NCI-H1417 treated with DMSO at 0.1 percent for 48 hours (cell line): ENCODE data around the gene COX10.

Source experiments
- DNase-seq: peaks from one replicate; lab custom pipeline; 2025; lab: John Stamatoyannopoulos, UW

The COX10 gene

DNA sequence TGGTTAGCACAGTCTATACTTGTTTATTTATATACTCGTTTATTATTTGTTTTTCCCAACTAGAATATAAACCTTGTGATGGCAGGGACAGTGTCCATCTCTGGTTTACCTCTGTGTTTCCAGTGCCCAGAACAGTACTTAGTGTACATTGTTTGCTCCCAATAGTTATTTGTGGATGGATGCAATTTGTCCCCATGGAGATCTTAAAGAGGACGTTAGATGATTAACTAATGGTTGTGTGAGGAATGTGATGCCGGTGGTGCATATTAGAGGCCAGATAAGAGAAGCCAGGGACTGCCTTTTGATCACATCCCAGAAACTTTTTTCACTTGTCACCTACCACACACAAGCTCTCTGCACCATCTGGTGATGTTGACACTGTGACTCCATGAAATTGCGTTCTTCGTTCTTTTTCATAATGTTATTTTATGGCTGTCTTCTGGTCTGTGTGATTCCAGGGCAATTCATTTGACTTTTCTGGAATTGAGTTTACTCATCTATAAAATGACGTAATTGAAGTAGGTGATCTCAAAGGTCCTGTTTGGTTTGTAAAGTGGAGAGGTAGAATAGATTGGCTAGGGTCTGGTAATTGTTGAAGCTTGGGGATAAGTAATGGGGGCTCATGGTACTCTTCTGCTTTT lies 1.2 kb downstream of the COX10 start:
- DNase-seq = no peak

DNA sequence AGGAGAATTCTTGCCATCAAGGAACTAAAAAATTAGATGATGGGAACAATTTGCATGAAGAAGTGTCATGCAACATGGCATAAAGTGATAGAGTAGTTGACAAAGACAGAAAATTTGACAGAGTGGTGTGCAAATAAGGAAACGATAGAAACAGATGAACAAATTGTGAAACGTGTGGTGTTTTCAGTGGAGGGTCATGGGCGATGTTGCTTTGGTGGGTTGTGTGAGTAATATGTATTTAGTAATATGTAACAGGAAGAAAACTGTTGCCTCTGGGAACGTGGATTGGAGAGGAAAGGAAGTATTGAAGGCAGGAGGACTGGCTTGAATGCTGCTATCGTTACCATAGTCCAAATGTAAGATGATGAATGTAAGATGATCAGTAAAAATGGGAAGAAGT lies 3.6 kb downstream of the COX10 start:
- DNase-seq = no peak

DNA sequence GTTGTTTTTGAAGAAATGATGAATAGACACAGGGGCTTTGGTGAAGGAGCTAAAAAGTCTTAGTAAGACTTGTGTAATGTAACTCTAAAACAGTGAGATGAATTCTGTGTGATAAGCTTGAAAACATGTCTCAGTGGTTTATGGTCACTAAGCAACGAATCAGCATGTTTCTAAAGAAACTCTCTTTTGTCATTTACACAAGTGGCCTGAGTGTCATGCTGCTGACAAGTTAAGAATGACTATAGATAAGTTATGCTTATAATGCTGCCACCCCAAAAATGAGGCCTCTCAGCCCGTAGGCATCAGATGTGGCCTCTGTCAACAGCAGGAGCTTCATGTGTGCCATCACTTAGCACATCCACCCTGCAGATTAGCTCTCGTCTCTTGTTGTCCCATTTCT lies 8.7 kb downstream of the COX10 start:
- DNase-seq = no peak

DNA sequence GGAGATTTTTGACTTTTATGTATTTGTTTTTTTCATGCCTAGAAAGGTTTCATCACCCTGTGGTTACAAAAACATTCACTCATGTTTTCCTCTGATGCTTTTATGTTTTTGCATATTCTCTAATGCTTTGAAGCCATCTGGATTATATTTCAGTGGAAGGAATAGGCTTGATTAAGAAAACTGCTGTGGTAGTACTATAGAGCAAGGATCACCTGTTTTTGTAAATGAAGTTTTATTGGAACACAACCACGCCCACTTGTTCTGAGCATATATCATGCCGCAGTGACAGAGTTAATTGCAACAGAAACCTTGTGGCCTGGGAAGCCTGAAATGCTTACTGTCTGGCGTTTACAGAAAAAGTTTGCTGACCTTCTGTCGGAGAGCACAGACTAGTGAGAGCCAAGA lies 11.5 kb downstream of the COX10 start:
- no peak for DNase-seq

DNA sequence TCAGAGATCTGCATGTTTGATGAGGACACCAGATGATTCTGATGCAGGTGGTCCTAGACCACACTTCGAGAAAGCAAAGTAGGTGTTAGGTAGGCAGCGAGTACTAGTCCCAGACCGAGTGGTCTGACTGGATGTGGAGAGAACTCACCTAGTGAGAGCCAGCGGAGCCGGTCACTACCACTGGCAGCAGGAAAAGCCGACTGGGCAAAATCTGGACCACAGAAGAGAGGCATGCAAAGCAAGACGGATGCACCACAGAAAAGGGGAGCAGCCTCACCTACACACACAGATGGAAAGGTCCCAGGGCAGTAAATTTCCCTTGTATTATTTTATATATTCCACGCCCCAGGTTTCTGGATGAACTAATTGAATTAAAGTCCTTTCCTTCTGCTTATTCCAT lies 13.5 kb downstream of the COX10 start:
- no peak for DNase-seq

DNA sequence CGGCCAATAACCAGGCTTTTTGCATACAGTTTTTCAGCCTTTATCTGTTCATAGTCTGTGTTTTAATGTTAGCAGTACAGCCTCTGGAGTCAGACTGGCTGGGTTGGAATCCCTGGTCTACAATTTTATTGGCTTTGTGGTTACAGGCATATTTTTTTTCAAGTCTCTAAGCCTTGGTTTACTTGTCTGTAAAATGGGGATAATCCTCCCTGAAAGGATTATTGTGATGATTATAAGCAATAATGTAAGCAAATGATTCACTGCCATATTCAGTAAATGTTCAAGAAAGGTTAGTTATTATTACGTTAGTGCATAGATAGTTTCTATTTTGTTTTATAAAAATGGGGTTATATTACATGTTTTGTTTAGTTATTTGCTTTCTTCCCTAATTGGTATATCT lies 15.7 kb downstream of the COX10 start:
- no peak for DNase-seq

DNA sequence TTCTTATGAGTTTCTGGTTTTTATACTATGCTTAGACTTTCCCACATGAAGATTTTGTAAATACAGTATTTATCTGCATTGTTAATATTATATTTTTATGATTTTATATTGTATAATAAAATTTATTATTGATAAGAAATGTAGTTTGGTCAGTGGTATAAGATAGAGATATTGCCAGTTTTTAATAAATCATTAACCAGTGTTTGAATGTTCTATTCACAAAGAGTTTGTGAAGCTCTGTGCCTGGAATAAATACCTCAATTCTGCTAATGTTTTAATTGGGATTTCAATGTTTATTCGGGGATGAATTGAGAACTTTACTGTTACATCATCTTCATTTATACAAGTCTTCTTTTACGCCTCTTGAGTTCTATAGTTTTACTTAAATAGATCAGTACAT lies 16.9 kb downstream of the COX10 start:
- no peak for DNase-seq

DNA sequence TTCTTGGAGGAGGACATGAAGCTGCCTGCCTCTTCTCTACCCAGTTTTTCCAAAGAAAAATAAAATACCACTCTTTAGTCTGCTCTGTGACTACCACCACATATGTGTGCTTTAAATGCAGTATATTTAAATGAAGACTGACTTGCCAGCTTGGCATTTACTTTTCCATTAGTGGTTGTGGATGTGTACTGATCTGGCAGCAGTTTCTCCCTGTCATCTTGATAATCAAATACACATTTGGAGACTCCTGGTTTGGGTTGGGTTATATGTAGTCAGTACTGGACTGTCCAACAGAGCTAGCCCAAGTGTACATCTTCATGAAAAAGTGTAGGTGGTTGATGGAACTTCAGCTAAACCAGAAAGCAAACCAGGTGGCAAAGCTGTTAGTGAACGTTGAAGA lies 19.9 kb downstream of the COX10 start:
- no peak for DNase-seq

DNA sequence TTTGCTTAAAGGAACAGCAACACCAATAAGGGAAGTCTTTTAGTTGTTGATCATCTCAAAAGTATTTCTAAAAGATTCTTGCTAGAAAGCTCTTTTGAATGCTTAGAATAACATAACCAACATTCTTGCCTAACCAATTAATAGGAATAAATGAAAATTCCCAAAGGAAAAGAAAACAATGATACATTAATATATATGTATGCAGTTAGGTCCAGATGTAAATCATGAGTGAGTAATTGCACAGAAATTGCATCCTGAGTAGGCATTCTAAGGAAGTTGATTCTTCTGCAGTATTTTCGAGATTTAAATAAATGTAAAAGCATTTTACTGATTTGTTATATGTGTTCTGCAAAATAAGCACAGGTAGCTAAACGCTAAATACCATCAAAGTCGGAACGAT lies 22.1 kb downstream of the COX10 start:
- no peak for DNase-seq

DNA sequence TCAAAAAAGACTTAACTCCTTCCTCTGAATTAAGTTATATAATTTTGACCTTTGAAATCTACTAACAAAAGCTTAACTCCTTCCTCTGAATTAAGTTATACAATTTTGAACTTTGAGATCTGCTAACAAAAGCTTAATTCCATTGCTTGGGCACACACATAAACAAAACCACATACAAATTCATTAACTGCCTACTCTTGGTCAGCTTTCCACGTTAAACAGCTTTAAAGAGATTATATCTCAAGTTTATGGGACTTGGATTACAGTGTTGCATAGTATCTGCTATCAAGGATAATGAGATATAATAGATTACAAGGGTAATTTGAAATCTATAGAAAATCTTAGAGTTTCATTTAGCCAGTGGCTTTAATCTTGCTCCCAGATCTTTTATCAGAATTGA lies 23.5 kb downstream of the COX10 start:
- no peak for DNase-seq

DNA sequence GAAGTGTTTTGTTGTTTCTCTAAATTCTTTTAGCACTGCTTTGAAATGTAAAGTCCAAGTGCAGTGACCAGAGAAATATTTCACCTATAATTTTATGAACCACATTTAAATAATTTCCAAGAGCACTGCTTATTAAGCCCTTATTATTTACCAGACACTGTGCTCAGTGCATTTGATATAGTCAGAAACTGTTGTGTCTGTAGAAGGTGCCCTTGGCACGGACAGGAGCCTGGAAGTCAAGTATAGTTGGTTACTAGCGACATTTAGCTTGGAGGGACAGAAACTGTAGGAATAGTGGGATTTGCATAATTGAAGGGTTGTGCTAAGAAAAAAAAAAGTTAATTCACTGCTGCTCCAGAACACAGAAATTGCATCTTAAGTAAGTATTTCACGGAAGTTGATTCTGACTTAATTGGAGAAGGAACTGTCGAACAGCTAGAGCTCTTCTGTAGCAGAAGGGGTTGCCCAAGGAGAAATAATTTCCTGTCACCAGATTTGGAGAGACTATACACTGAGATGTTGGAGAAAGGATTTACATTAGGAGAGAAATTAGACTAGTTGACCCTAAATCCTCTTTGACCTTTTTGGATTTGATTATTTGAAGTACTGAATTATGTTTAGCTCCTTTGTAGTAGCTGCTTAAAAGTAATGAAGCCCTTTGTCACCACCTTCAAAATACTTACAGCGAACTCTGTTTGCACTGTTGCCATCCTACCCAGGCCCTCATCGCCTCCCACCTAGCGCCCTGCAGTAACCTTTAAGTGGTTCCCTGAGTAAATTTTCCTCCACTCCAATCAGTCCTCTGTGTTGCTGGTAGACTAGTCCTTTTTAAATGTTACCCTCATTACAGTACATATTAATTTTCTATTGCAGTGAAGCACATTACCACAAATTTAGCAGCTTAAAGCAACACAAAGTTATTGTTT lies 25.6 kb downstream of the COX10 start:
- no peak for DNase-seq

DNA sequence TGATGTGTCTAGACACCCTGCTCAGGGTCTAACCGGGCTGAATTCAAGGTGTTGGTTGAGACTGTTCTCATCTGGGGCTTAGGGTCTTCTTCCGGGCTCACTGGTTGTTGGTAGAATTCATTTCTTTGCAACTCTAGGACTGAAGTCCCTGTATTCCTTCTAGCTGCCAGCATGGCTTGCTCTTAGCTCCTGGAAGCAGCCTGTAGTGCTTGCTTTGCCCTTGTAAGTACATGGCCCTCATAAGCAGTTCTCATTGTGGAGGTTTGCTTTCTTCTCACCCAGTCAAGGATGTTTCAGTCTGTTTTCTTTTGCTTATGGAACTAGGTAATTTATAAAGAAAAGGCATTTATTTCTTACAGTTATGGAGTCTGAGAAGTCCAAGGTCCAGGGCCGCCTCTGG lies 26.3 kb downstream of the COX10 start:
- no peak for DNase-seq

DNA sequence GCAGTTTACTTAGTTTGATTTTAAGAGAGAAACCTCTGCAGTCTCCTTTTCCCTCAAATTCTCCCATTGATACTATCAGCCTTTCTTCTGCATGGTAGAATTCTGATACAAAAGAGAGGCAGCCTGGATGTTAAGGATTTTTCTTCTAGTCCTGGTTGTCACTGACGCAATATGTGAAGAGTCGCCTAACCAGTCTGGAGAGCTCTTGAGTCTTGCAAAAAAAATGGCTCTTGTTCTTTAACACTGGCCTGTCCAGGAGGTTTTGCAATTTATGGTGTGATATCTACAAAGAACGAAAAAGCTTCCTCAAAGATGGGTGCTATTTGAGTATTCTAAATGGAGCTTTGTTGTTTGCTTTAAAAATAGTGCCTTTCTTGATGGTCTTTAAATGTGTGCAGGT lies 28.9 kb downstream of the COX10 start:
- no peak for DNase-seq

DNA sequence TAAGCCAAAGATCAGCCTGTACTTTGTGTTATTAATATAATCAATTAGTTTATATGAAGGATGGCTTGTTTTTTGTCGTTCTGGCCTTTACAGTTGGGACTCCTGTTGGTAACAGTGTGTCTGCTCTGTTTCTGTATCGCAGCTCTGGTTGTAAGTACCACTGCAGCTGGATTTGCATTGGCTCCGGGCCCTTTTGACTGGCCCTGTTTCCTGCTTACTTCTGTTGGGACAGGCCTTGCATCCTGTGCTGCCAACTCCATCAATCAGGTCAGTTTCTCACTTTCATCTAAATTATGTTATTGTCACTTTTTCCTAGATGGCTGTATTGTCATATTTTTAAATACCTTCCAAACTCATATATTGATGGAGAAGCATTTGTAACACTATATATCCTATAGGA lies 32.7 kb downstream of the COX10 start:
- no peak for DNase-seq

DNA sequence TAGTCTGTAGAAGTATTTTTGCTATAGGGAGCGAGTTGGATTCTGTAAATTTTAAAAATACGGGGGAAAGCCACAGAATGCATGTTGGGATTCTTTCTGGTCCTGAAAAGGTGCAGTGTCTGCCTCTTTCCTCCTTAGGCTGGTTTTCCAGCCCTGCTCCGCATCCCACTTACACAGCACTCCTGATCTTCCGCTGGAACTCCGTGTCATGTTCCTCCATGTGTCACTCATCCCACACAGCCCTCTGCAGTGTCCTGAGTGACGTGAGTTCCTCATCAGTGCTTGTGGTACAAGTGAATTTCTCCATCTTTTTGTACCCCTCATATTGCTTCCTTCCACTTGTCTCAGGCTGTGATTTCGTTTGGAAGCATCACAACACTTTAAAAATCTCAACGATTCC lies 34.5 kb downstream of the COX10 start:
- DNase-seq = no peak

DNA sequence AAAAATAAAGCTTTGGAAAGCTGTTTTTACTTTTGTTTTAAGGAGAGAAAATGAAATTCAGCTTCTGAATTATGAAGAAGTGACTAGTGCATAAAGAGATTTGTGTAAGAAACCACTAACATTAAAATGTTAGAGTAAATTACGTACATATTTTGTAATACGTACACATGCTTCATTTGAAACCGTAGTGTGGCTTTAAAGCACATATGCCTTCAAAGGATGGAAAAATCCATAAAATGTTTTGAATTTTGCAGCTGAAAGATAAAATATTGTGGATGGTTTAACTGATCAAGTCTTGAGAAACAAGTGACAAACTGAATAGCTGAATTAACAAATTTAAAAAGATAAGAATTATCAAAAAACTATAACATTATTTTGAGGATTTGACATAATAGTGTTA lies 35.4 kb downstream of the COX10 start:
- no peak for DNase-seq

DNA sequence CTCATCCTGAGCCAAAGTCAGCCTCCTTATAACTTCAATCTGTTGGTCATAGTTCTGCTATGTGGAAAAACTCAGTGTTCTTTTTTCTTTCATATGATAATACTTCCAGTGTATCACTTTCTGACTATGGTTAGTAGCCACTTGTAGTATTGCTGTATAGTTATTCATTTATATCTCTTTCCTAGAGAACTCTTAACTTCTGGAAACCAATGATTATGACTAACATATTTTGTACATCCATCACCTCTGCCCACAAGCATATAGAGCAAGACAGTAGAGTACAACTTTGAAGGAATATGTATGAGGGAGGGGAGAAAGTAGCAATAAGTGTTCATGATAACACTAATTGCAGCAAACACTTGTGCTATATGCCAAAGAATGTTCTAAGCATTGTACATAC lies 38.6 kb downstream of the COX10 start:
- no peak for DNase-seq

DNA sequence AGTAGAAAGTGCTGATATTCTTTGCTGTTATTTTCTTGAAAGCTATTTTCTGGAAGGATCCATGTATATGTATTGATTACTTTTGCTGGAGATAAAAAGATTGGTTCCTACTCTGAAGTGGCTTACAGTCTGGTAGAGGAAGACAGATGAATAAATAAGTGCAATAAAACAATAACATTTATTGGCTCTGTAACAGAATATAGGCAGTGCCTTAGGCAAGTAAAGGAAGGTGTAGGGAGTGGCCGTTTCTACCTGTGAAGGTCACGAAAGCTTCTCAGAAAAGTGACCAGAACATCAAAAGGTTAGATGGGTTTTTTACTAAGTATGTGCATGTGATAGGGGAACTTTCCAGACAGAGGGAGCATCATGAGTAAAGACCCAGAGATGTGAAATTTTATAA lies 43.1 kb downstream of the COX10 start:
- DNase-seq = no peak

DNA sequence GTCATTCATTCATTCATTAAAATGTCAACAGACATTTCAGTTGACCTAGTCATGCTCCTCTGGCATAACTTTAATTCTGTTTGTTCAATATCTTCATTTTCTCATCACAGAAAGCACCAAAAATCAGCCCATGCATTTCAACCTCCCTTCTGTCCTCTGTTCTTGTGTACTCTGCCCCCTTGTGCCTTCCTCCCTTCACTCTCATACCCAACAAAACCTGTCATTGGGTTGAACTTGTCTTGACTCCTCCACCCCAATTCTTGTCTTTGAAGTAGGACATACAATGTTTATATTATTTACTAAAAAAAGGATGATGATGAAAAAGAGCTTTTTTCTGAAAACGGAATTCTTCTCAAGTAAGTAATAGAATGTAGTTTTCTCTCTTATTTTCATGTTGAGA lies 43.8 kb downstream of the COX10 start:
- no peak for DNase-seq

DNA sequence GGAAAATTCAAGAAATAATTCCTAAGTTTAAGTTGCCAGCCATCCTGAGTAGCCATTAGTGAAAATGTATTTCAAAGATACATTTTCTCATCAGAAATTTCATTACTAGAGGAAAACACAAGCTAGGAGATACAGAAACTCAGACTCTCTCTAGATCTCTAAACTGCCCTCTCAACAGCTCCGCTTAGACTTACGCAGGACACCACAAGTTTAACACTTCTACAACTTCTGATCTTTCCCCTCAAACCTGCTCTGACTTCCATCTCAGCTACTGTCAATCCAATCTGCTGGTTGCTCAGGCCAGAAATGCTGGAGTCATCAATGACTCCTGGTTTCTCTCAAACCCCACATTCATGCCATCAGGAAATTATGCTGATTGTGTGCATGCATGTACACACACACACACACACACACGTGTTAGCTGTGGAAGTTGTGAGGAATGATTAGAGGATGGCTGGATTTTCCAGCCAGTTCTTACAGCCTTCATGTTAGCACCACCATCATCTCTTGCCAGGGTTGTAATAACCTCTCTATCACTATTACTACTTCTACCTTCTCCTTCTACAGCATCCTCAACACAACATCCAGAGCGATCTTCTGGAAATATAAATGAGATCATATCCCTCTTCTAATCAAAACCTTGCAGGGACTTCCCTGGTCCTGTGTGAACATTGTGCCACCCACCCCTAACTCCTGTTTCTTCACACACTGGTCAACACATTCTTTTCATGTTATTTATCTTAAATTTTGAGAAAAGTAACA lies 47.1 kb downstream of the COX10 start:
- no peak for DNase-seq

DNA sequence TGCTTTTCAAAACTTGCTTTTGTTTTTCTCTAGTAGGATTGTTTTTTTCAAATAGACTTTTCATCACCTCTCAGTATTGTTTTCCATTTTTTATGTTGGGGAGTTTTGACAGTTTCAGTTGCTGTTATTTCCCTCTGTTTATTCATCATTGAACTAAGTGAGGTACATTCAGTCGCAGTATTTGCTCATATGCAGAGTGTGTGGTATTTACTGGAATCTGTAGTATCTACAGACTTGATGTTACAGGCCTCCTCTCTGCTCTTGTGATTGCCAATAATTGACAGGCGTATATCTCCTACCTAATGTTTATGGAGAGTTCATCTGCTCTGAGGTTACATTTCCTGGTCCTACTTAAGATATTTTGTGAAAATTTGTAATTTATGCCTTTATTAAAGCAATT lies 49.6 kb downstream of the COX10 start:
- no peak for DNase-seq

DNA sequence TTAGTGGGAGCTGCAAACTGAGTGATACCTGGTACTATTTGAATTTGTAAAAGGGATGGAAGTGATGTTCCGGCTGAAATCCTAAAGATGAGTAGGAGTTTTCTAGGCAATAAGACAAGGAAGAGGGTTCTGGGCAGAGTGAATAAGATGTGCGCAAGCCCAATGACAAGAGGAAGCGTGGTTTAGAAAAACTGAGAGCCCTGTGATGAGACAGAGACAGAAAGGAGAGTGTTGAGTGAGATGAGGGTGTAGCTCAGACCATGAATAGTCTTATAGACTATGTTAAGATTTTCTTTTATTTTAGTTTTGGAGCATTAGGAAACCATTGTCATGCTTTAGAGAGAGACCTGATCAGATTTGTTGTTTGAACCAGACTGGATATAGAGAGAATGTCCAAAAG lies 50.2 kb downstream of the COX10 start:
- no peak for DNase-seq

DNA sequence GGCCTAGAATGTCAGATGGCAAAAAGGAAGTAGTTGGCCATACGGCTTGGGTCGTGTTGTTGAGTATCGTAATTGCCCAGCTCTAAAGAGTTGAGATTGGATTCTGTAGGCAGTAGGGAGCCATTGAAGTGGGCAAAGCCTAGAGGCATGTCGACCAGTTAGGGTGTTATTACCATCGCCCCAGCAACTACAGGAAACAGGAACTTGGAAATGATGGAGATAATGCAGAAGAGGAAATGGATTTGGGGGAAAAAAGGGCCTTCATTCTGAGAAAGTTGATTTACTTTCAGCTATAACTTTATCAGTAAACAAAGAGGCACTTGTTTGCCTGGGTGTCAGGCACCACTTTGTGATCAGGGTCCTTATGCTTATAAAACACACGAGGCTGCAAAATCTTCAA lies 52.6 kb downstream of the COX10 start:
- DNase-seq = no peak
